Brain pericyte (primary cell): Measurements from ENCODE around the gene BRINP1.

ENCODE experiments used
- DNase-seq: peaks from one replicate; pipeline ENCODE4 v3.0.0-alpha.2; 2012; ENCODE audit warnings: low read depth, low spot score

The BRINP1 gene

GRCh38 chr9:119282476-119283077 is 86.7 kb downstream of the BRINP1 start:
- no peak for DNase-seq

GRCh38 chr9:119280740-119281485 is 88.3 kb downstream of the BRINP1 start:
- DNase-seq: no peak

GRCh38 chr9:119278171-119278570 is 91.1 kb downstream of the BRINP1 start:
- no peak for DNase-seq

- no peak for DNase-seq
Measured at GRCh38 chr9:119273984-119274665, 95.1 kb downstream of the BRINP1 start.

- no peak for DNase-seq
Measured at GRCh38 chr9:119273325-119273904, 95.8 kb downstream of the BRINP1 start.

- DNase-seq: no peak
Measured at GRCh38 chr9:119272500-119273211, 96.6 kb downstream of the BRINP1 start.

- no peak for DNase-seq
Measured at GRCh38 chr9:119268985-119269384, 100.2 kb downstream of the BRINP1 start.

GRCh38 chr9:119264165-119264564 is 105.1 kb downstream of the BRINP1 start:
- no peak for DNase-seq

GRCh38 chr9:119257592-119257991 is 111.6 kb downstream of the BRINP1 start:
- no peak for DNase-seq

GRCh38 chr9:119255116-119255515 is 114.1 kb downstream of the BRINP1 start:
- DNase-seq: no peak

- no peak for DNase-seq
Measured at GRCh38 chr9:119252671-119253299, 116.5 kb downstream of the BRINP1 start.

- no peak for DNase-seq
Measured at GRCh38 chr9:119251936-119252335, 117.3 kb downstream of the BRINP1 start.

GRCh38 chr9:119250730-119251129 is 118.5 kb downstream of the BRINP1 start:
- no peak for DNase-seq

GRCh38 chr9:119240546-119240945 is 128.7 kb downstream of the BRINP1 start:
- DNase-seq: no peak

GRCh38 chr9:119234636-119235035 is 134.6 kb downstream of the BRINP1 start:
- no peak for DNase-seq

- no peak for DNase-seq
Measured at GRCh38 chr9:119227422-119227821, 141.8 kb downstream of the BRINP1 start.

GRCh38 chr9:119224431-119224830 is 144.8 kb downstream of the BRINP1 start:
- no peak for DNase-seq

GRCh38 chr9:119221276-119221675 is 148.0 kb downstream of the BRINP1 start:
- DNase-seq: no peak

GRCh38 chr9:119218293-119218692 is 150.9 kb downstream of the BRINP1 start:
- DNase-seq: no peak

GRCh38 chr9:119216651-119217331 is 152.4 kb downstream of the BRINP1 start:
- no peak for DNase-seq

- DNase-seq: no peak
Measured at GRCh38 chr9:119215651-119216050, 153.6 kb downstream of the BRINP1 start.
